ENCODE results near the gene CALM3.

GRCh38 chr19:46604781-46605355 lies 3.7 kb downstream of the CALM3 start:
- no peak for TF ChIP-seq POLR2A (IDR thresholded peaks at IDR 0.05)
- TF ChIP-seq, protein P1, sequence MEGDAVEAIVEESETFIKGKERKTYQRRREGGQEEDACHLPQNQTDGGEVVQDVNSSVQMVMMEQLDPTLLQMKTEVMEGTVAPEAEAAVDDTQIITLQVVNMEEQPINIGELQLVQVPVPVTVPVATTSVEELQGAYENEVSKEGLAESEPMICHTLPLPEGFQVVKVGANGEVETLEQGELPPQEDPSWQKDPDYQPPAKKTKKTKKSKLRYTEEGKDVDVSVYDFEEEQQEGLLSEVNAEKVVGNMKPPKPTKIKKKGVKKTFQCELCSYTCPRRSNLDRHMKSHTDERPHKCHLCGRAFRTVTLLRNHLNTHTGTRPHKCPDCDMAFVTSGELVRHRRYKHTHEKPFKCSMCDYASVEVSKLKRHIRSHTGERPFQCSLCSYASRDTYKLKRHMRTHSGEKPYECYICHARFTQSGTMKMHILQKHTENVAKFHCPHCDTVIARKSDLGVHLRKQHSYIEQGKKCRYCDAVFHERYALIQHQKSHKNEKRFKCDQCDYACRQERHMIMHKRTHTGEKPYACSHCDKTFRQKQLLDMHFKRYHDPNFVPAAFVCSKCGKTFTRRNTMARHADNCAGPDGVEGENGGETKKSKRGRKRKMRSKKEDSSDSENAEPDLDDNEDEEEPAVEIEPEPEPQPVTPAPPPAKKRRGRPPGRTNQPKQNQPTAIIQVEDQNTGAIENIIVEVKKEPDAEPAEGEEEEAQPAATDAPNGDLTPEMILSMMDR (IDR thresholded peaks at IDR 0.05), result no peak
